CD4-positive, alpha-beta T cell treated with Interleukin-15 for 1 hour (primary cell): ENCODE data around the gene GRK3.

Experiments used
- DNase-seq: peaks from one replicate; pipeline ENCODE4 v3.0.0-alpha.2; 2020

The GRK3 gene

GRCh38 chr22:25669253-25670069, 105.0 kb downstream of the GRK3 start:
- DNase-seq: no peak

- no peak for DNase-seq
These were observed 105.6 kb downstream of the GRK3 start for GRCh38 chr22:25670070-25670461.

DNA sequence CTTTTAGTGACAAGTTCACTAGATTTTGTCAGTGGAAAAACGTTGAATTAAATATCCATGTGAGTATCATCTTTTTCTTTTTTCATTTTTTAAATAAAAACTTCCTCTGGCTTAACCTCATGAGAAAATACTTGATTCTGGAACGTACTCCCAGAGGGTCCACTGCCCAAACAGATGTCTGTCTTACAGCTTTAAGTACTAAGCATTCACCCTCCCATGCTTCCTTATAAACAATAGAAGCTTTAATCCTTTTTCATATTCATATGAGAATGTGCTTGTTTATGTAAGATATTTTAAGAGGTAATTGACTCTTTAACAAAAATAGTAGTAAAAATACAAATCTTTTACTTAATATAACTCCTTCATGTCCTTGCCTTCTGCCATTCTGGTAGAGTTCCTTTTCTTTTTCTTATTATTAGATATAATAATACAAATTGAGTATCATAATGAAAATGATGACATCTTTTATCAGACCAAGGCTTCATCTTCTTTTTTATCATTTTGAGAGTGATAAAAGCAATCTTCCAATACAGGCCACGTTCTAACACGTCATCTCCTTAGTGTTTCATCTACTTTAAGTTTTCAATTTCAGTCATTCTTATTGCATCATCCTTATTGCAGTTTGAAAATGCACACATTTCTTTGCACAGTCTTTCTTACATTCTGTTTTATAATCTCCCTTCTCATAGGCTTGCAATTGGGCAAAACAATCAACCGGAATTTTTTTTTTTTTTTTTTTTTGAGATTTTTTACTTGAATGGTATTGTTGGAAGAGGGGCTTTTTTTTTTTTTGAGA, 108.0 kb downstream of the GRK3 start:
- DNase-seq: no peak

- DNase-seq: no peak
These were observed 109.2 kb downstream of the GRK3 start for GRCh38 chr22:25673713-25674112.

- no peak for DNase-seq
These were observed 113.2 kb downstream of the GRK3 start for GRCh38 chr22:25677631-25678030.

GRCh38 chr22:25680051-25680450, 115.6 kb downstream of the GRK3 start:
- DNase-seq: no peak

GRCh38 chr22:25680956-25681355, 116.5 kb downstream of the GRK3 start:
- DNase-seq: no peak

DNA sequence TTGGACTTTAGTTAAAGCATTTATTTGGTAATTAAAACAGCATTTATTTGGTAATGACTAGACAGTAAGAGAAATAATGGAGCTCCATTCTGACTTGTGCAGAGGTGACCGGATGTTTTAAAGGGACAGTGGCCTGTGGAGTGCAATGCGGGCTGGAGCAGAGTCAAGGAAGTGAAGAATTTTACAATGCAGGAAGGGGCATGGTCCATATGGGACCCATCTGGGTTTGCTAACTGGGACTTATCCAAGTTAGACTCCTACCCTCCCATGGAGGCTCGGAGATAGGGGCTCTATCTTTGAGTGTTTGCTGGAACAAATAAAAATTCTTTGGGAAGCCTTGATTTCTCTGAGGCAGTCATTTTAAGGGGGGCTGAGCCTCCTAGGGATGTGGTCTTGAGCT, 117.6 kb downstream of the GRK3 start:
- DNase-seq: no peak

GRCh38 chr22:25688627-25689026, 124.2 kb downstream of the GRK3 start:
- no peak for DNase-seq

DNA sequence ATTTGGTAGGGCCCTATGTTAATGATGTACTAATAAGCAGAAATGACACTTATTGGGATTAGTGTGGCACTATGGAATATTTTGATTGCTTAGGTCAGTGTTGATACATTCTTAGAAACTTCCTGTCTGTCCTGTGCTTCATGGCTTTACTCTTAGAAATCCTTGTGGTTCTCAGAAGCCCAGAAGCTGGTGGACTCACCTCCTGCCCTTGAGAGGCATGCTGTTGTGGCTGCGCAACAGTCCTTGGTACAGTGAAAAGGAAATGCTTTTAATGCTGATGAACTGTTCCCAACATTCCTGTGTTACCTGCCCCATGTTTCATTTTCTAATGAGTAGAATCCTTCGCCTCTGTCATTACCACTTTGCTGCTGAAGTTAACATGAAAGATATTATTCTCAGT, 125.2 kb downstream of the GRK3 start:
- no peak for DNase-seq

DNA sequence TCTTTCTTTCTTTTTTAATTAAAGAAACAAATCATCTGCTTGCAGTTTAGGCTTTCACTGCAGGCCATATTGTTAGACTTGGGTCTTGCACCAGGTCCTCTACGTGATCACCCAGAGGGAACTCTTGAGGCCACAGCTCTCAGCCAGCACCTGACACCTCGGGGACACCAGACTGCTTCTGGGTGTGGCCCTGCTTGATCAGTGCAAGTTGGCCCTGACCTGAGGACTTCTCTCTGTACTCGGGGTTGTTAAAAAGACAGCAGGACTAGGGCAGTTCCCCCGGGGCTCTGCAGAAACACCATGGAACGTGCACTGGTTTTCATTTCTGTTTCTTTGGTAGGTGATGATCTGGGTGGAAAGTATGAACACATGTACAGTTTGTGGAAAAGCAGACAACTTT, 126.3 kb downstream of the GRK3 start:
- DNase-seq: no peak

GRCh38 chr22:25692397-25693267, 128.2 kb downstream of the GRK3 start:
- DNase-seq: no peak

DNA sequence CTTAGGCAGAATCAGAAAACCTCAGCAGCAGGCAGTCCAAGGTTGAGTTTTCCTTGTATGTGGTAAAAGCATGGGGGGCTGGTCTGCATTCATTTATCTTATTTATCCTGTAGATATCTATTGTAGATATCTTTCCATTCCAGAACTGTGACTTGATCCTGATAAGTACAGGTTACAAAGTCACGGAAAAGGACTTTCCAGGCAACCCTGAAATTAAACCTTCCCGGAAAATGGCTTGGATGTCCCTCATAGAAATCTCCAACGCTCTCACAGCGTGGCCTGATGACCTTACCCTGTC, 128.7 kb downstream of the GRK3 start:
- no peak for DNase-seq

DNA sequence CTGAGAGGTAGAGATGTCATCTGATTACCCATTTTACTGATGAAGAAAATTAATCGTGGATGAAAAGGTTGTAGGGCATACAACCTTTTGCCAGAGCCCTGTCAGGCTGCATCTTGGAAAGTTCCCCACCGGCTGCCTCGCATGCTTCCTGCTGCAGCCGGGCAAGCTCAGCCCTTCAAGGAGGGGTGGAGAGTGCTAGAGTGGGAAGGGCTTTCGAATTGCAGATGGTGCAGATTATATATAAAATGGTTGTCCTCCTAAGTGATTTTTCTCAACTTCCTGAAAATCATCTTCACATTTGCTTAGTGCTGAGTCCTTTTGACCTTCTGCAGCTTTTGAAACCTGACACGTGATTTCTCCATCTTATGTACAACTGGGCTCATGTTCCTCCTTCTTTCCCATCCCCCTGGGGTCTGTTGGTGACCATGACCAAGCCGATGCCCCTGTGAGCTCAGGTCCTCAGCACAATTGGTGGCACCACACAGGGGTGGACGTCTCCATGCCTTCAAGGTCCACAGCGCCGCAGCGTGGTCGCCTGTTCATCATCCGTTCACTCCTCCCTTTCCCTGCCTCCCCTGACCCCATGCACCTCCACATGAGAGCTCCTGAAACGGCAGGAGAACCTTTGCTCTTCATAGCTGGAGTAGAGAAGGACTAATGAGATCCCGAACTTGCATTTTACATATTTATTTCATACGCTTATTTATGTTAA, 129.9 kb downstream of the GRK3 start:
- DNase-seq: no peak

GRCh38 chr22:25695146-25695545, 130.7 kb downstream of the GRK3 start:
- no peak for DNase-seq

DNA sequence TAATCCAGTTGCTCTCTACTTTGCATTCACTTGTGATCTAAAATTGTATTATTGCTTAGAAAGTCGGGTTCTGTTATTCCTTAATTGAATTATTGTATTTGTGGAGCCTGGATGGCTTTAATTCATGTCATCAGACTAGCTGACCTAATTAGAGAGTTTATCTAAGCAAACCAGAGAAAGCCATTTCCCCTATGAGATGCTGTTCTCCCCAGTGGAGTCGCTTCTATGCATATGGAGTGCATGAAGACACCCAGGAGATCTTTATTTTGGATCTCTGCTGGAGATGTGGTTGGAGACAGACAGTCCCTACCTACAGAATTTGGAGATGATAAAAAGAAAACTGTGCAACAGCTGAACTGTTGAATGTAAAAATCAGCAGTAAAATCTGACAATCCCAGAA, 132.3 kb downstream of the GRK3 start:
- DNase-seq: no peak

DNA sequence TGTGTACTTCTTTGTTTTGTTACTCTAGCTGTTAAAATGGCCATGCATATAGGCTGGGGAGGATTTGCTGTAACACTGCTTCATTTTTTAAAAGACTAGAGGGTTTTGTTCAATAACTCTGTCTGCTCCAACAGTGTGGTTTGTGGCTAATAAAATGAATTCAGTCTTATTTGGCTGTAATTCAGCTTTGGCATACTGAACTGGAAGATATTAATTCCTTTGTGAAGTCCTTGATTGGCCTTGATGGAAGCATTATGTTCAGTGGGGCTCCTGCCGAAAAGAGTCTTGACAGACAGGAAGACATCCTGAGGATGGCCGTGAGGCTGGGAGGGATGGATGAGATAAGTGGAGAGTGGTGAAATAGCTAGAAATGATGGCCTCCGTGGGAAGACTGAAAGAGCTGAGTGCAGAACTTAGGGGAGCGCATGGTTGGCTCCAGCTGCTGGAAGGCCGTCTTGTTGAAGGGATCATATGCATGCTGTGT, 132.7 kb downstream of the GRK3 start:
- no peak for DNase-seq

GRCh38 chr22:25697978-25698377, 133.5 kb downstream of the GRK3 start:
- no peak for DNase-seq

GRCh38 chr22:25698461-25698860, 134.0 kb downstream of the GRK3 start:
- DNase-seq: no peak

GRCh38 chr22:25698978-25699377, 134.5 kb downstream of the GRK3 start:
- no peak for DNase-seq

DNA sequence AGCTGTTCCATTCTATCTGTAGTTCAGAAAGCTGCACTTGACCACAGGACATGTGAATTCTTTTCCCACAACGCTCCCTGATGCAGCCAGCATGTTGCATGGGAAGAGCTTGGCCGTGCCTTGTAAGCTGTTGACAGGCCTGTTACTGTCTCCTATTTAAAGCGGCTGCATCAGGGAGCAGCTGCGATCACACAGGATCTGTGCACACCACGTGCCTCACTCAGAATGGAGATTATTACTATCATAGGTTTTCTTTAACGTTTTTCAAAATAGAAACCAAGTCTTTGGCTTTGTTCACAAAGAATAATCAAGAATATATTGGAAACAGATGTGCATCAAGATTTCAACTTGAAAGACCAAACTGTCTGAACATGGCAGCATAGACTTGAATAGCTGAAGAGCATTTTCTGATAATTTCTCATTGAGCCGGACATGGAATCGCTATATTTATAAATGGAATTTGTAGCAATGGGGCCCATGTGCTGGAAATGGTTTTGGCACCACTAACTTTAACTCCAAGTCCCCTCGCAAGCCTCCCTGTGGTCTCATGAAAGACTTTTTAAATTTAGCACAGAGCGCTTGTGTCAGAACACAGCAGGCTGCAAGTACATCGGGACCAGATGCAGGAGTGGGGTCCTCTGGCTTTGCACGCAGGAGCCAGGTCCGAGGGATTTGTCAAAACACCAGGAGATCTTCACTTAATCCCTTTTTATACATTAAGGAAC, 136.7 kb downstream of the GRK3 start:
- DNase-seq: no peak

- no peak for DNase-seq
These were observed 137.6 kb downstream of the GRK3 start for GRCh38 chr22:25702040-25702439.
